Stimulated activated CD4-positive, alpha-beta T cell treated with anti-CD3 and anti-CD28 coated beads, Interleukin-15, amount 100 ng/mL, for 1 hour (primary cell): ENCODE results near the gene SULT6B1.
"Not testable (repeated sequence)": the region's sequence is repeated elsewhere in the genome, so short reads cannot be mapped to it uniquely, and the experiment has no call there.

Source experiments
- DNase-seq, 2 donors: peaks; one replicate each; pipeline ENCODE4 v3.0.0-alpha.2; 2020; ENCODE audit warnings: low read depth in 1 of 2, low spot score in 1 of 2

Gene SULT6B1

DNA sequence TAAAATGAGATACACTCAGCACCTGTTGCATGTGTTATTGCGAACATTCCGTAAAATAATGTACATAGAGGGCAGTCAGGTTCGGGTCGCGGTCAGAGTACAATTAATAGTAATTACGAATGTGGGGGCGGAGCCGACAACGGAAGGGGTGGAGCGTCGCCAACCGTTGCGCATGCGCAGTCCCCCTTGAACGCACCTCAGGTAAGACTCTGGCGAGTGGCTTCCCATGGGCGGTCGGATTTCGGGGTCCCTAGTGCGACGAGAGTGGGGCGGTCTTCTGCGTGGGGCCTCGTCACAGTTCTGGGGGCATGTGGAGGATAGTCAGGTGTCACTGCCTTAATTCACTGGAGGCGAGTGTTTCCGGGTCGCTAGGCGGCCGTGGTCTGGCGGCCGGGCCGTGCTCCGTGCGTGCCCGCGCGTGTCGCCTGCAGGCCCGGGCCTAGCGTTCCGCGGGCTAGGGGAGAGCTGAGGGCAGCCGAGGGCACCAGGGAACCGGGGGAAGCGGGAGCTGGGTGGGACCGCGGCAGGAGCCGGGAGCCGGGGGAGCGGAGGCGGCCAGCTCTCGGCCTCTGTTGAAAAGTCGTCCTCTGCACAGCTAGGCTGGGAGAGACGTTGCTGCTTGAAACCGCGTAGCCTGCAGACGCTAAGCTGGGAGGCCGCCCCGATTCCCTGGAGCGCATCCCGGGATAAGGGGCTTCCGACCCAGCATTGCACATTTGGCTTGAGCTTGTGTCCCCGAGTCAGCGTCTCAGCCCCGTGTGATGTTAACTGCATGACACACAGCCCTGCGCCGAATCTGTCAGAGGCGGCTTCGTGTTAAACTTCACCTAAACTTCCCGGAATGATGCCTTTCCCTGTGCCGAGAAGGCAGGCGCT is 8.1 kb upstream of the SULT6B1 start, which contains the start of gene CEBPZOS:
TSS of gene CEBPZOS (plus strand) at position 177 of the 876 bp plus-strand sequence. CDS start 3,209 bp downstream, outside the sequence.
- DNase-seq, result peak; percentile 83 to 86

DNA sequence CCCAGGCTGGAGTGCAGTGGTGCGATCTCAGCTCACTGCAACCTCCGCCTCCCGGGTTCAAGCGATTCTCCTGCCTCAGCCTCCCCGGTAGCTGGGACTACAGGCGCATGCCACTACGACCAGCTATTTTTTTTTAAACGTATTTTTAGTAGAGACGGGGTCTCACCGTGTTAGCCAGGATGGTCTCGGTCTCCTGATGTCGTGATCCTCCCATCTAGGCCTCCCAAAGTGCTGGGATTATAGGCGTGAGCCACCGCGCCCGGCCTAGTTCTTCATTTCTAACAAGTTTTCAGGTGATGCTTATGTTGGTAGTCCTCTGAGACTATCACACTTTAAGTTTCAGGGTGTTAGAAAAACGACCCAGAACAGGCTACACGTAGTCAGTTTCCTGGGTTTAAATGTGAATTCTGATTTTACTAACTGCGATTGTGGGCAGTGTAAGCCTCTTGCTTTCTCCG is 7.4 kb upstream of the SULT6B1 start:
- DNase-seq, result not testable (repeated sequence)

DNA sequence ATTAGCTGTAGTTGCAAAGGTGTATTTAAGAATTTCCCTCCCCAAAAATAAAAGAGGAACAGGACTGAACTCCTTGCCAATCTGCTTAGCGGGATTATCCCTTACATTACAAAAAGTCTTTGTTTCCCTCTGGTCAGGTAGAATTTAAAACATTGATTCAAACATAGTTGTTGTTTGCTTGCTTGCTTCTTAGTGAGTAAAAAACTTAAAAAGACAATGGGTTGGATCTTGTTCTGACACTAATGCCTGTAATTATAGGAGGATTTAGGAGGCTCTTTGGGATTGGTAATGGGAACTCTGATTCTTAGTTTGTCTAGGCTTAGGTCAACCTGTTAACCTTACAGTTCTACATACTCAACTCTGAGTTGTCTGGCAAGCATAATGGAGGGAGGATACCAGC is 4.1 kb upstream of the SULT6B1 start:
- DNase-seq, result no peak

DNA sequence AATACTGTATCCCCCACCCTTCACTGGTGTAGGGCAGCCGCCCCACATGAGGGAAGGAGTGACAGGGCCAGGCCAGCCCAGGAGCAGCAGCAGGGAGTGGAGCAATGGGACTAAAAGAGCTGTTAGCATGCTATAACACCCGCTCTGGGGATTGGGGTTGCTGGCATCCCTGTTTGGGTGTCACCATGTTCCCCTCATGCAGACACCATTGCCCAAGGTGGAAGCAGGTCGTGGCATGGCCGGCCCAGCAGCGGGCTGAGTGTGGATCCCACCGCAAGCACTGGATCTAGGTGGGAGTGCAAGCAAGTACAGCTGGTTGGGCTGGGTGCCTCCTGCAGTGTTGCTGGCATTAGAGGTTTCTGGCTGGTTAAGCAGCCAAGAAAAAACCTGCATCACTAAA is 3.3 kb upstream of the SULT6B1 start:
- no peak for DNase-seq

DNA sequence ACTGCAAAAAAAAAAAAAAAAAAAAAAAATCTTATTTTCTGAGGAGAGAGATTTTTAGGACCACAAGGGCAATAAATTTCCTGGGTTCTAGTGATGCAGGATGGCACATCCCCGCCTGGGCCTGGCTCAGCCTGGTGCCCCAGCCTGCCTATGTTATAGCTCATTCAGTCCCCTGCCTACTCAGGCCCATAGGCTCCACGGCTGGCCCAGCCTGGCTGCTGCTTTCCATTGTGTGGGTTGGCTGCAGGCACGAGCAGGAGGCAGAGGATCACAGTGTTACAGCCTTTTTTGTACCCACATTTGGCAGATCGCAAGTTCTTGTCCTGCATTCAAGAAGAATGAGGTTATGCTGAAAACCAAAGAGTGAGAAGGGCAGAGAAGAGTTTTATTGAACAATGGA is 2.8 kb upstream of the SULT6B1 start:
- DNase-seq, result no peak

DNA sequence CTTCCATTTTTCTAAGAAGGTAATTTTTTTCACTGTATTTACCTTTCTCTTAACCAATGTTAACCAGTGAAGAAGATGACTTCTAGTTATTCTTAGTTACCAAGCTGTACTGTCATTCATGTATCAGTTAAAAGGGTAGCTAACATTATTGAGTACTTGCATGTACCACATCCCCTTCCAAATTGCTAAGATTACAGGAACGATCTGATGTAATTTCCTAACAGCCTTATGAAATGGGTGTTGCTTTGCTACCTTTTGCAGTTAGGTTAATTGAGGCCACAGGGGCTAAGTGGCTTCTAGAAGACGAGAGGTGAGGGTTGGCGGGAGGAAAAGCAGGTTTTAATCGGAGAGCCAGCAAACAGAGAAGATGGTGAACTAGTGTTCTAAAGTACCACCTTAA is 1.8 kb upstream of the SULT6B1 start:
- DNase-seq, result no peak

DNA sequence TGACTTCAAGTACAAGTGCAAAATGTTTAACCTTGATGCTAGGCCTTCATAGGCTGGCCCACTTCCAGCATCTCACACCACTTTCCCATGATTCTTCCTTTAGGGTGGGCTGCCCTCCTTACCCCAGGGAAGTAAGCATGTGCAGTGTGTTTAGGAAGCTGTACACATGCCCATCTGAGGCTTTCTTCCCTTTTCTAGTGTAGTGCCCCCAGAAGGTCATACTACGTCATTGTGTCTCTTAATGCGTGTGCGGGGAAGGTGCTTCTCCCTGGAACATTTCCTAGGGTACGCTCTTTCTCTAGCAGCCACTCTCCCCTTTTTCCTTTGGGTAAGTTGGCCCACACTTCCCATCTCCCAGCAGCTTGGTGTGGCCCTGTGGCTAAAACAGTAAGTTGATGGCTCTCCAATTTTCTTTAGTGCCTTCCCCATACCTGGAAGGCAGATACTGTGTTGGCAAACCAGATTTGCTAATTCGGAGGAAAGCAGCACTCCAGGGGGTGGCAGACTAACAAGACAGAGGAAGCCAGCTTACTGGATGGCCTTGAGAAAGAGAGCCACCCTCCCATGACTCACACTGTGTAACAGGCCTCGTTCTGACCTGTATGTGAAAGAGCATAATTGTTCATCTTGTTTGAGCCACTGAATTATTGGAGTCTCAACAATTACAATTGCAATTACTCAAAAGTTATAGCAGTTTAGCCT is 1.1 kb upstream of the SULT6B1 start:
- DNase-seq, result no peak

DNA sequence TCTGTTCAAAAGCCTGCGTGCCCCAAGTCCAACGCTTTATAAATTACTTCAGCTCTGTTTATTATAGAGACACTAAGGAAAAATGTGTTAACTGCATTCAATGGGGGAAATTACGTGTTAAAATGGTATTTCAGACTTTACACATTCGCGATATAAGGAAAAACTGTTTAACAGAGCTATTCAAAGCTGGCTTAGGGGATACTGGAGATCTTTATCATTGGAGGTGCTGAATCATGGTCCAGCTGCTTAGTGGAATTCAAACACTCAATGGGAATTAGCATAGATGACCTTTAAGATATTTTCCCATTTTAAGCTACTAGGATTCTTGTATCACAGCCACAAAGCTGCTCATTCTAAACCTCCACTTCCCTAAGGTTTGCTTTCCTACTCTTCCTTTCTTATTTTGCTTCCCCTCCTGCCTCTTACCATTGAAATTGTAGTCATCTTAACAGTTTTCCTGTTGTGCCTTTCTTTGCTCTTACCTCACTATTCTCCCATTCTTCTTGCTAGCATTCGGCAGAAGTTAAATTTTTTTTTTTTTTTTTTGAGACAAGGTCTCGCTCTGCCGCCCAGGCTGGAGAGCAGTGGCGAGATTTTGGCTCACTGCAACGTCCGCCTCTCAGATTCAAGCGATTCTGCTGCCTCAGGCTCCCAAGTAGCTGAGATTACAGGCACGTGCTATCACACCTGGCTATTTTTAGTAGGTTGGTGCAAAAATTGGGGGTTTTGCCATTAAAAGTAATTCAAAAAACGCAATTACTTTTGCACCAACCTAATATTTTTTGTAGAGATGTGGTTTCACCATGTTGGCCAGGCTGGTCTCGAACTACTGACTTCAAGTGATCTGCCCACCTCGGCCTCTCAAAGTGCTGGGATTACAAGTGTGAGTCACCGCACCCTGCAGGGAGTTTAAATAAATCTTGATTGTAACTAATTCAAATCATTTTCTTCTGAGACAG is 6.5 kb downstream of the SULT6B1 start:
- DNase-seq, result no peak

DNA sequence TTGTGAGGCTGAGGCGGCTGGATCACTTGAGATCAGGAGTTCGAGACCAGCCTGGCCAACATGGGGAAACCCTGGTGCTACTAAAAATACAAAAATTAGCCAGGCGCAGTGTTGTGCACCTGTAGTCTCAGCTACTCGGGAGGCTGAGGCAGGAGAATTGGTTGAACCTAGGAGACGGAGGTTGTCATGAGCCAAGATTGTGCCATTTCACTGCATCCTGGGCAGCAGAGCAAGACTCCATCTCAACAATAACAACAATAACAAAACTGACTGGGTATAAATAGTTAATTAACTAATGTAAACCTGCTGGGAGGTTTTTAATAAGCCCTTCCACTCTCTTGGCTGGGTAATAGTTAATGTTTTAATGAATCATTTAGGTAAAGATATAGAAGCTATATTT is 7.8 kb downstream of the SULT6B1 start:
- DNase-seq, result no peak

DNA sequence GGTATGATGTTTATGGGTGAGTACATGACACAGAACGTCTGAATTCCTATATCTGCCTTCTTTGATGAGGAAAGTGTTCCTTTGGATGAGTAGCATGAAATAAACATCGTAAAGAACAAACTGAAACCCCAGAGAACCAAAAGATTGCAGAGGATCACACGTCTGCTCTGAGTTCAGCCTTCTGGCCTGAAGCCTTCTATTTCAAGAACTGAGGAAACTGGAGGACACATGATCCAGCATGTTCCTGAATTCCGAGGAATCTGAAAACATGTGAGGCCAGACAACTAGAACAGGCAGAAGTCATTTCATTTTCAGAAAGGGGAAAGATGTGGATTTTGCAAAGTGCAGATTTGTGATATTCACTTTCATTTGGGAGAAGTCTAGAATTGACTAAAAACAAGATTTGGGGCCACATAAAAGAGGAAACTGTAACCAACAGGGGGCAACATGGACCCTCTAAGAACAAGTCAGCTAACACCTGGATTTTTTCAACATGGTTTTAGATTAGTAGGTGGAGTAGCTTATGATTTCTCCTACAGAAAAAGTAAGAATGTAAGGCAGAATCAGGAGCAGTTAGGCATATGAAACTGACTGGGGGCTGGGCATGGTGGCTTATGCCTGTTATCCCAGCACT is 8.3 kb downstream of the SULT6B1 start:
- DNase-seq, result no peak

DNA sequence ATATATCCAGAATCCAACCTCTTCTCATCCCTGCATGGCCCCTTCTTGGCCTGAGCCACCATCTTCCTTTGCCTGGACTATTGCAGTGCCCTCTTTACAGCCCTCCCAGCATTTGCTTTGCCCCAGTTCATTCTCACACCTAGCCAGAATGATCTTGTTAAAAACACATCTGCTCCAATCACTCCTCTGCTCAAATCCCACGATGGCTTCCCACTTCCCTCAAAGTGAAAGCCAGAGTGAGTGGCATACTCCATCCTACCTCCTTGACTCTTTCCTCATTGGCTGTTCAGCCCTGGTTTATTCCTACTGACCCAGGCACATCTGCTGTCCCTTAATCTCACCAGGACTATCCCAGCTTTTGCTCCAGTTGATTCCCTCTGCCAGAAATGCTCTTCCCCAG is 14.7 kb downstream of the SULT6B1 start:
- no peak for DNase-seq

DNA sequence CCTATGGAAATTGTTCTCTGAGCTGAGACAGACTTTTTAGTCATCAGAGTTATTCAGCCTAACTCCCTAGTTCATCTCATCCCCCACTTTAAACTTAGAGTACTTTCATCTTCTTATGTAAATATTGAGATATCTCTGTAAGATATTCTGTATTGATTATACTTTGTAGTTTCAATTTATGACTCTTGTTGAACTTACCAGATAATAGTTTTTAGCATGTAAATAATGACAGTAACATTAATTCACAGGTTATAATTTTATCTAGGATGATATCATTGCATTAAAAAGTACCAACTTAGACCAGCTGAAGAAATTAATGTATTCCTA is 16.9 kb downstream of the SULT6B1 start:
- no peak for DNase-seq

DNA sequence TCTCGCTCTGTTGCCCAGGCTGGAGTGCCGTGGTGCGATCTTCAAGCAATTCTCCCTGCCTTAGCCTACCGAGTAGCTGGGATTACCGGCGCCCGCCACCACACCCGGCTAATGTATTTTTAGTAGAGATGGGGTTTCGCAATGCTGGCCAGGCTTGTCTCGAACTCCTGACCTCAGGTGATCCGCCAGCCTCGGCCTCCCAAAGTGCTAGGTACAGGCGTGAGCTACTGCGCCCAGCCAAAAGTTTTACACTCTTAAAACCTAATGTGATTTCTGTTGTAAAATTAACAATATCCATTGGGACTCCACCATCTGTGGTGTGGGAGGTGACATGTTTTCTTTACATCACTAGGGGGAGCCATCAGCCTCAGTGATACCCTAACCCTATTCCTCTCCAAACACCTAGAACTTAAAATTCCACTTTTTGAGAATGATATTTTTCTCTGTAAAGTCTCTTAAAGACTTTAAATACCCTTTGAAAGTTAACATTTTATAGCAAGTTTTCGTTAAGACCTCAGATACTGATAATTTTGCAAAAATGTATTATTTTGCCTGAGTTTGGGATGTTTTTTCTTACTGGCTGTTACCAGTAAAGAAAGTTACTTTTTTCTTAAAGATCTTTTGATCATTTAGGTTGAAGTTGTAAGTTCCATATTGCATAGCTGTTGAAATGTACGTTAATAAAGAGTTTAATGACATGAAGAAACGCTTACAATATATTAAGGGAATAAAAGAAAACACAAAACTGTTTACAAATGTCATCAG is 20.1 kb downstream of the SULT6B1 start:
- DNase-seq, result no peak

DNA sequence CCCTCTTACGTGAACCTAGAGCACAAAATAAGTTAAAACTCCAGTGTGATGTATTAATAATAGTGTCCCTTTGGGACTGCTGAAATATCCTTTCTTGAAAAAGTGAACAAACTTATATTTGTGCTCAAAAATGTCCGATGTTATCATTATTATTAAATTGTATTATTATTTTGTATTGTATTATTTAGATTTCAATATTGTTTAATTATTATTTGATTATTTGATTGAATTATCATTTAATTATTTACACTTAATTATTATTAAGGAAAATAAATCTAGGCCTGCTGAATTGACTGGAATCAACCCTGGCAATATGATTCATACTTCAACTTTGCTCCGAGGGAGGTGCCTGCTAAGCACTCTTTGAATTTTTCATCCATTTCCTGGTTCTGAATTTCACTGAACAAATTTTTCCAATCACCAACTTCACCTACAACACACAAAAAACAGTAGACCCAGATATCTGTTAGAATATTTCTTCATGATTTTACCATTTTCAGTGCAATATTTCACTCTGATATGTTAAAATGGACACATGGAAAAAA is 20.8 kb downstream of the SULT6B1 start:
- DNase-seq, result no peak

DNA sequence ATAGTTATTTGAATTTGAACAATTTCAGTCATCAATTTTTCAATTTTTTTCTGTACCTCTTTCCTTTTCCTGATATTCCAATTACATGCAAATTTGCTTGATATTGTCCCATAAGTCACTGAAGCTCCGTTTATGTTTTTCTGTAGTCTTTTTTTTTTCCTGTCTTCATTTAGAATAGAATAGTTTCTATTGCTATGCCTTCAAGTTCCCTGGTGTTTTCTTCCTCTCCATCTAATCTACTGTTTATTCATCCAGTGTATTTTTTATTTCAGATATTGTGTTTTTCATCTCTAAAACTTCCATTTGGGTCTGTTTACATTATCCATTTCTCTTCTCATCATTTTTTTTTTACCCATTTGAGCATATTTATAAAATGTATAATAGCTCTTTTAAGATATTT is 23.7 kb downstream of the SULT6B1 start:
- DNase-seq, result no peak

DNA sequence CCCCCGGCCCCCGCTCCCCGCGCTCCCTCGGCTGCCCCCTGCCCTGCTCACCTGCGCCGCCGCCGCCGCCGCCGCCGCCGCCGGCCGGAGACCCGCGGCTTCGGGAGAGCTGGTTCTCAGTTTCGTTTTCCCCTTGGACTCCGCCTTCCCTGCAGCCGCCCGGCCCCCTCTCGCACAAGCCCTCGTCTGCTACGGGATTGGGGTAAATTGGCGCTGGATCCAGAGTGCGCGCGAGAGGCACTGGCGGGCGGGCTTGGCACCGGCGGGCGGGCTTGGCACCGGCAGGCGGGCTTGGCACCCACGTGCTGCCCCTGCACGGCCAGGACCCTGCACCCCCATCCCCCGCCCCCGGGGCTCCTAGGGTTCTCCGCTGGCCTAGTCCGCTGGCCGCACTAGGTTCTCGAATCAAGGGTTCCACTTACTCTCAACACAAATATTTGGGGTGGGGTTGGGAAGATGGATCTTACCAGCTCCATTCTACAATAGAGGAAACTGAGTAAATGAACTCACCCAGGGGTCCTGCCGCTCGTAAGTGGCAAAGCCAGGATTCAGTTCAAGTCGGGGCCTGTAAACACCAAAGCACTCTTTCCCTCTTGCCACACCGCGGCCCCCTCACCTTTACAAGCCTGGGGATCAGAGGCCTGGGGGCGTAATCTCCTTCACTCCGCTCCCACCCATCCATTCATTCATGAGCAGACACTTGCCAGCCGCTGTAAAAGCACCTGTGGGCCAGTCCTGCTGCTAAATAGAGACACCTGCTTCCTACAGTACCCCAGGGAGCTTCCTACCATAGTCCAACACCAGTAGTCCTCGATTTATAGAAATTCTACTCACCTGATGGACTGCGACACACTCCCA is 31.4 kb downstream of the SULT6B1 start, which contains the start of gene EIF2AK2:
TSS of gene EIF2AK2 (minus strand) at position 124 of the 858 bp plus-strand sequence. CDS start 9,174 bp downstream, outside the sequence.
- DNase-seq, result peak; percentile 56 to 57

DNA sequence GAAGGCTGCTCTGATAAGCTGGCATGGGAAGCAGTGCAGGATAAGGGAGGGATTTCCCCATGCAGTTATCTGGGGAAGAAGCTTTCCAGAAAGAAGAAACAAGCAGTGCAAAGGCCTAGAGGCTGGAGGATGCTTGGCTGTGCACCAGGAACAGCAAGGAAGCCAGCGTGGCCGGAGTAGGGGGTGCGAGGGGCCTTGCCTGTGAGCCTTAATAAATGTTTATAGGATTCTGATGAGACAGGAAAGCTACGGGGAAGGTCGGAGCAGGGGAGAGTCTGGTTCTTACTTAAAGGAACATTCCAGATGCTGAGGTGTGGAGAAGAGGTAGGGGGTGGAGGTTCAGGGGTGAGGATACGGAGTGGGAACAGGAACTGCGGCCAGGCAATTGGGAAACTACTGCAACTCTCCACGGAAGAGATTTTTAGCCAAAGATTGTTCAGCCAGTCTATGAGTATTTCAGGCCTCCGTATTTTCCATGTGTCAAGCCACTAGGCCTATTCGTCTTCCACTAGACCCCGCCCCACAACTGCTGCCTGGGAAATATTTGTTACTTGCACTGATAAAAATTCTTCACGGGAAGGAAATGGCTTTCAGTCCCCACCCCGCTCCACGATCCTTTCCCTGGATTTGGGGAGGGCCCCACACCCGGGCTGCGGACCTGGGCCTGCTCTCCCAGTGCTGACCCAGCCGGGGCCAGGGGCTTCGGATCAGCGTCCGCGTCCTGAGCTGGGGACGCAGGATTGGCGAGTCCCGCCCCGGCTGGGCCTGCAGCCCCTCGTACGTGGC is 32.2 kb downstream of the SULT6B1 start:
- DNase-seq, result peak in 1 of 2 donors; percentile 12

DNA sequence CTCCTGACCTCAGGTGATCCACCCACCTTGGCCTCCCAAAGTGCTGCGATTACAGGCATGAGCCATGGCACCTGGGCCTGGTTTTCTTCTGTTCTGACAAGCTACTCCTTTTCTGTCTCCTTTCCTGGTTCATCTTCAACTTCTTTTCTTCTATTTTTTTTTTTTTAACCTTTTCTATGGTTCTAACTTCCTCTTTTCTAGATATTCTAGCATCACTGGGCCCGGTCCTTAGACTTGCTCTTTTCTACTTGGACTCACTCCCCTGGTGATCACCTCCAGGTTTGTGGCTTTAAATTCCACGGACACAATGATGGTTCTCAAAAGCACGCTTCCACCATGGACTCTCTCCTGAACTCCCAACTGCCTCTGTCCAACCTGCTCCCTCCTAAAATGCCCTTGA is 33.7 kb downstream of the SULT6B1 start:
- DNase-seq, result no peak
